ENCODE measurements around the gene BMP6. TPM values are rescaled to one million over a fixed set of nuclear protein-coding genes. Genes with fewer than 3 reads are reported as not detected.

BMP6 gene
- total and polyA plus RNA-seq, 9 donors: 3.4 to 28.1 (median 8.3) TPM

GRCh38 chr6:7773914-7774313 lies 48.0 kb downstream of the BMP6 start:
- H3K4me1 ChIP-seq (ENCODE audit: insufficient read depth): no peaks in the 10 kb centered on the region
- TF ChIP-seq POLR2A (IDR thresholded peaks at IDR 0.05) (no peak), EP300 (IDR thresholded peaks at IDR 0.05) (no peak), CTCF (IDR thresholded peaks at IDR 0.05) (no peak)
- no peaks in the 10 kb centered on the region for H3K27me3 ChIP-seq
- H3K4me3 ChIP-seq: no peak overlapping the region
- H3K36me3 ChIP-seq: no peaks in the 10 kb centered on the region
- H3K9me3 ChIP-seq: no peaks in the 10 kb centered on the region
- no peak for DNase-seq
- intact Hi-C loops (cut with DNase I): no loop called here
- 91 to 97% (median 93%) methylated on average over 9 of the region's 9 CpGs for WGBS, 3 donors
- H3K27ac ChIP-seq: no peak overlapping the region

GRCh38 chr6:7776509-7776908 lies 50.6 kb downstream of the BMP6 start:
- TF ChIP-seq CTCF (IDR thresholded peaks at IDR 0.05) (no peak), EP300 (IDR thresholded peaks at IDR 0.05) (no peak), POLR2A (IDR thresholded peaks at IDR 0.05) (no peak)
- WGBS, 3 donors: 64 to 78% (median 71%) methylated on average over 2 of the region's 2 CpGs

GRCh38 chr6:7777074-7777473 lies 51.2 kb downstream of the BMP6 start:
- no peak for DNase-seq
- no peaks in the 10 kb centered on the region for H3K9me3 ChIP-seq
- peaks cover 5% of the 10 kb centered on the region for H3K4me1 ChIP-seq (ENCODE audit: insufficient read depth)
- no peaks in the 10 kb centered on the region for H3K36me3 ChIP-seq
- intact Hi-C loops (cut with DNase I): no loop called here
- 80 to 86% (median 84%) methylated on average over 4 of the region's 4 CpGs for WGBS, 3 donors
- no peak overlapping the region for H3K27ac ChIP-seq
- TF ChIP-seq EP300 (IDR thresholded peaks at IDR 0.05): no peak
- no peak for TF ChIP-seq POLR2A (IDR thresholded peaks at IDR 0.05)
- no peak for TF ChIP-seq CTCF (IDR thresholded peaks at IDR 0.05)
- no peaks in the 10 kb centered on the region for H3K27me3 ChIP-seq
- H3K4me3 ChIP-seq: no peak overlapping the region

More at GRCh38 chr6:7776509-7776908, 50.6 kb downstream of the BMP6 start:
- H3K27ac ChIP-seq: no peak overlapping the region
- intact Hi-C loops (cut with DNase I): no loop called here
- H3K4me1 ChIP-seq (ENCODE audit: insufficient read depth): peaks cover 2% of the 10 kb centered on the region
- no peaks in the 10 kb centered on the region for H3K27me3 ChIP-seq
- H3K36me3 ChIP-seq: no peaks in the 10 kb centered on the region
- no peak for DNase-seq
- H3K4me3 ChIP-seq: no peak overlapping the region
- no peaks in the 10 kb centered on the region for H3K9me3 ChIP-seq

GRCh38 chr6:7781240-7781639 lies 55.3 kb downstream of the BMP6 start:
- TF ChIP-seq CTCF (IDR thresholded peaks at IDR 0.05) (no peak), EP300 (IDR thresholded peaks at IDR 0.05) (no peak)
- Histone ChIP-seq H3K9me3 (no peaks in the 10 kb centered on the region), H3K36me3 (no peaks in the 10 kb centered on the region), H3K27me3 (no peaks in the 10 kb centered on the region), H3K4me3 (no peak overlapping the region), H3K27ac (no peak overlapping the region), H3K4me1 (ENCODE audit: insufficient read depth) (peaks cover 25% of the 10 kb centered on the region)
- WGBS, 3 donors: 83 to 86% (median 84%) methylated on average over 6 of the region's 6 CpGs
- DNase-seq: no peak
- intact Hi-C loops (cut with DNase I): loop anchor here in 1 of 4 donors (5.0 kb wide), 1 partner anchor 54 kb away; the partner anchor contains the start of gene BMP6

Measured in ovary (tissue), 9 donors.